Loucy (cell line): ENCODE measurements around the gene GAGE12H.

ENCODE experiments used
- CTCF ChIP-seq: fragments of 200-600 bp; sonication (generic); conservative IDR thresholded peaks from 2 replicates; pipeline ENCODE4 v1.5.1; 2014; ENCODE audit warnings: mild to moderate bottlenecking, antibody characterized with exemption, low read length
- EZH2phosphoT487 ChIP-seq: fragments of 200-600 bp; IDR thresholded peaks from 2 replicates; pipeline ENCODE4 v1.6.1; 2018; ENCODE audit warnings: antibody characterized with exemption, mild to moderate bottlenecking, moderate library complexity, borderline replicate concordance

GRCh38 chrX:49610718-49611310 is 31.1 kb downstream of the GAGE12H start:
- TF ChIP-seq CTCF: no peak
- TF ChIP-seq EZH2phosphoT487: no peak
